GM12878 (cell line): ENCODE data around the gene PRSS1. TPM values are rescaled to one million over a fixed set of nuclear protein-coding genes. Genes with fewer than 3 reads are reported as not detected.

Source experiments
- ATAC-seq: fragments of 200-7000 bp; cut with Tn5 transposase; 3 replicates; pipeline ENCODE4 v1.9.1; 2020; ENCODE audit warnings: mild to moderate bottlenecking, moderate library complexity
- BruUV-seq: library from RNA; stranded (reverse); fragments of 400-500 nt; replicated peaks from 2 replicates; lab custom pipeline; 2021; lab: Mats Ljungman, UMichigan
- CTCF ChIA-PET: fragments of 300-600 bp; sonication (Branson Sonifier 250); formaldehyde crosslinking; extraction: SDS; loops from one replicate; lab custom pipeline; 2021; ENCODE audit warnings: inconsistent platforms; lab: Yijun Ruan, JAX
- POLR2A ChIA-PET: fragments of 350-600 bp; formaldehyde crosslinking; extraction: SDS; loops from one replicate; lab custom pipeline; 2021; ENCODE audit warnings: inconsistent platforms; lab: Charles Lee
- RAD21 ChIA-PET: fragments of 300-600 bp; sonication (Branson Sonifier 250); formaldehyde crosslinking; loops from one replicate; lab custom pipeline; 2023; ENCODE audit warnings: antibody characterized with exemption; ENCODE audit not compliant: unreplicated experiment; lab: Charles Lee
- SMC1A ChIA-PET: fragments of 300-600 bp; sonication (Branson Sonifier 250); formaldehyde crosslinking; loops from one replicate; lab custom pipeline; 2023; ENCODE audit not compliant: unreplicated experiment, uncharacterized antibody; lab: Charles Lee
- DNase-seq: peaks from one replicate; pipeline ENCODE4 v3.0.0-alpha.2; 2011; ENCODE audit warnings: low read depth, low spot score
- FAIRE-seq: peaks from 3 replicates; lab custom pipeline; 2011; peaks lifted over from hg19 to GRCh38; lab: Jason Lieb, UNC
- H2AFZ ChIP-seq: 2 replicates; pipeline ENCODE4 v1.6.0; 2011; ENCODE audit warnings: low read depth, low read length, control low read depth; ENCODE audit not compliant: control insufficient read depth
- H3K27ac ChIP-seq: 2 replicates; pipeline ENCODE4 v1.5.1; 2011; ENCODE audit warnings: control low read depth; ENCODE audit not compliant: control insufficient read depth, insufficient read depth
- H3K27me3 ChIP-seq, 2 experiments: replicated peaks in 1 of 2; 2 replicates each; pipeline versions ENCODE4 v1.6.0 to v1.6.1; 2011; ENCODE audit warnings: low read length in 1 of 2; ENCODE audit not compliant: control insufficient read depth in 2 of 2, insufficient read depth in 2 of 2
- H3K36me3 ChIP-seq, 2 experiments: 2 replicates each; pipeline ENCODE4 v1.5.1; 2011; ENCODE audit warnings: low read length in 1 of 2; ENCODE audit not compliant: control insufficient read depth in 2 of 2, insufficient read depth in 2 of 2
- H3K4me1 ChIP-seq: 2 replicates; pipeline ENCODE4 v1.6.1; 2011; ENCODE audit warnings: mild to moderate bottlenecking, low read length, moderate library complexity, mixed read lengths; ENCODE audit not compliant: control insufficient read depth, insufficient read depth
- H3K4me2 ChIP-seq: 2 replicates; pipeline ENCODE4 v1.6.0; 2011; ENCODE audit warnings: control low read depth; ENCODE audit not compliant: control insufficient read depth, insufficient read depth
- H3K4me3 ChIP-seq: fragments of 200-600 bp; sonication (generic); 2 replicates; pipeline ENCODE4 v1.5.1; 2016
- H3K79me2 ChIP-seq: 2 replicates; pipeline ENCODE4 v1.6.0; 2011; ENCODE audit warnings: low read length; ENCODE audit not compliant: control insufficient read depth, insufficient read depth
- H3K9ac ChIP-seq: 2 replicates; pipeline ENCODE4 v1.8.0; 2011; ENCODE audit warnings: low read length, control low read depth, mixed read lengths; ENCODE audit not compliant: control insufficient read depth, insufficient read depth
- H3K9me3 ChIP-seq: replicated peaks from 3 replicates; pipeline ENCODE4 v1.5.1; 2011; ENCODE audit warnings: mild to moderate bottlenecking, low read length; ENCODE audit not compliant: control insufficient read depth, insufficient read depth
- H4K20me1 ChIP-seq: 2 replicates; pipeline ENCODE4 v1.6.0; 2011; ENCODE audit not compliant: control insufficient read depth, insufficient read depth
- MEF2A ChIP-seq: IDR thresholded peaks from 2 replicates; pipeline ENCODE4 v1.6.1; 2011; ENCODE audit warnings: low read depth, mild to moderate bottlenecking, low read length, moderate library complexity; ENCODE audit not compliant: insufficient read depth
- MYC ChIP-seq: IDR thresholded peaks from 2 replicates; pipeline ENCODE4 v1.6.1; 2011; ENCODE audit warnings: mild to moderate bottlenecking, low read length, moderate library complexity, inconsistent platforms; ENCODE audit not compliant: insufficient read depth, insufficient replicate concordance, insufficient read length, severe bottlenecking
- RBBP5 ChIP-seq: fragments of 200-600 bp; sonication (generic); conservative IDR thresholded peaks from 2 replicates; pipeline ENCODE4 v1.6.1; 2016
- WGBS: methylation state at CpG from one replicate; pipeline ENCODE4 v1.1.6; 2016; ENCODE audit warnings: low lambda C conversion rate; ENCODE audit not compliant: insufficient replicate concordance, insufficient coverage; ENCODE audit errors: missing lambda C conversion rate; 5-methylcytosine and 5-hydroxymethylcytosine counted together
- in situ Hi-C: fragments of 300-500 bp; cut with MboI; formaldehyde crosslinking; loops from 9 replicates; pipeline ENCODE4 v1.14.3; 2018; ENCODE audit warnings: mixed read lengths
- intact Hi-C: fragments of 100-400 bp; cut with micrococcal nuclease; formaldehyde crosslinking; loops from one replicate; pipeline ENCODE4 v1.14.2; 2022; ENCODE audit not compliant: unreplicated experiment
- polyA plus RNA-seq, 11 experiments: library from polyadenylated mRNA; depleted of rRNA in 4 of 11; unstranded in 6 of 11; stranded (reverse) in 5 of 11; fragments of >200 nt; fragmentation: Nextera tagmentation in 4 of 11; fragmentation: Illumina TruSeq in 1 of 11; extraction: Ambion mirVana in 4 of 11; extraction: Trizol in 1 of 11; gene quantifications; 1 replicate in 1 of 11; 2 replicates in 10 of 11; pipeline versions ENCODE4 v1.2.1 to v1.2.3, GENCODE V29; 2011 to 2016; ENCODE audit warnings: inconsistent platforms in 2 of 11, missing spikeins in 2 of 11, low read depth in 1 of 11
- total RNA-seq, 4 experiments: library from RNA; depleted of rRNA in 3 of 4; stranded (reverse); fragments of >200 nt in 3 of 4; fragmentation: Illumina TruSeq in 1 of 4; extraction: Trizol in 1 of 4; gene quantifications; 2 replicates each; pipeline versions ENCODE4 v1.2.1 to v1.2.3, GENCODE V29; 2013 to 2021
- TF ChIP-seq, protein P1 (sequence below): fragments of 450-650 bp; IDR thresholded peaks from 2 replicates; pipeline ENCODE4 v1.6.1; 2017; ENCODE audit warnings: antibody characterized with exemption, mild to moderate bottlenecking, moderate library complexity

The PRSS1 gene
- total and polyA plus RNA-seq, 10 of the 15 experiments (the other 5 are each of a cell fraction or from before 2014, with no cell fraction given) = 11.9 TPM; not detected in 9

DNA sequence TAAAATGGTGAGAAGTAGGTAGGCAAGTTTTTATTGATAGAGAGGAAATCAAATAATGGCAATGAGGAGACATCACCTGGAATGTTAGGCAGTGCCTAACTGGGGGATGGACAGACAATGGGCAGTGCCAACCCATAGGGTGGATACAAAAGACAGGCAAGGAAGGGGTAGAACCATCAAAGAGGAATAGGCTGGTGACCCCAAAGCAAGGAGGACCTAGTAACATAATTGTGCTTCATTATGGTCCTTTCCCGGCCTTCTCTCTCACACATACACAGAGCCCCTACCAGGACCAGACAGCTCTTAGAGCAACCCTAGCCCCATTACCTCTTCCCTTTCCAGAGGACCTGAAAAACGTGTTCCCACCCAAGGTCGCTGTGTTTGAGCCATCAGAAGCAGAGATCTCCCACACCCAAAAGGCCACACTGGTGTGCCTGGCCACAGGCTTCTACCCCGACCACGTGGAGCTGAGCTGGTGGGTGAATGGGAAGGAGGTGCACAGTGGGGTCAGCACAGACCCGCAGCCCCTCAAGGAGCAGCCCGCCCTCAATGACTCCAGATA is 51.5 kb downstream of the PRSS1 start:
- Histone ChIP-seq H3K36me3 (peaks cover 0 to 2% of the 10 kb centered on the region in 2 experiments; a peak in 2 of 4 replicates), H3K9ac (no peak overlapping the region), H3K27me3 (no peaks in the 10 kb centered on the region), H4K20me1 (no peaks in the 10 kb centered on the region), H2AFZ (no peak overlapping the region), H3K79me2 (peaks cover 10% of the 10 kb centered on the region), H3K4me3 (no peak overlapping the region), H3K9me3 (no peaks in the 10 kb centered on the region), H3K4me1 (peaks cover 13% of the 10 kb centered on the region), H3K27ac (no peak overlapping the region), H3K4me2 (no peak overlapping the region)
- no TSS peak for BruUV-seq
- ChIA-PET SMC1A (interaction anchor here (0.6 to 24.6 kb wide), 5 partner anchors 8 to 15 kb away, joined by 3 to 786 read pairs (median 4); no protein-coding TSS in a partner anchor), CTCF (interaction anchor here (1.3 to 28.6 kb wide), 2 partner anchors 13 to 168 kb away, joined by 4 to 1055 read pairs; no protein-coding TSS in a partner anchor), RAD21 (interaction anchor here (9.9 to 20.4 kb wide), 2 partner anchors 9 to 15 kb away, joined by 115 to 813 read pairs; no protein-coding TSS in a partner anchor), POLR2A (interaction anchor here (1.8 to 15.3 kb wide), 2 partner anchors 9 to 11 kb away, joined by 9 to 325 read pairs; no protein-coding TSS in a partner anchor)
- WGBS = 85% methylated on average over 7 of the region's 7 CpGs
- FAIRE-seq (no peak), DNase-seq (no peak), ATAC-seq (no peak)
- no peak for TF ChIP-seq RBBP5
- TF ChIP-seq MEF2A = no peak
- TF ChIP-seq, protein P1, sequence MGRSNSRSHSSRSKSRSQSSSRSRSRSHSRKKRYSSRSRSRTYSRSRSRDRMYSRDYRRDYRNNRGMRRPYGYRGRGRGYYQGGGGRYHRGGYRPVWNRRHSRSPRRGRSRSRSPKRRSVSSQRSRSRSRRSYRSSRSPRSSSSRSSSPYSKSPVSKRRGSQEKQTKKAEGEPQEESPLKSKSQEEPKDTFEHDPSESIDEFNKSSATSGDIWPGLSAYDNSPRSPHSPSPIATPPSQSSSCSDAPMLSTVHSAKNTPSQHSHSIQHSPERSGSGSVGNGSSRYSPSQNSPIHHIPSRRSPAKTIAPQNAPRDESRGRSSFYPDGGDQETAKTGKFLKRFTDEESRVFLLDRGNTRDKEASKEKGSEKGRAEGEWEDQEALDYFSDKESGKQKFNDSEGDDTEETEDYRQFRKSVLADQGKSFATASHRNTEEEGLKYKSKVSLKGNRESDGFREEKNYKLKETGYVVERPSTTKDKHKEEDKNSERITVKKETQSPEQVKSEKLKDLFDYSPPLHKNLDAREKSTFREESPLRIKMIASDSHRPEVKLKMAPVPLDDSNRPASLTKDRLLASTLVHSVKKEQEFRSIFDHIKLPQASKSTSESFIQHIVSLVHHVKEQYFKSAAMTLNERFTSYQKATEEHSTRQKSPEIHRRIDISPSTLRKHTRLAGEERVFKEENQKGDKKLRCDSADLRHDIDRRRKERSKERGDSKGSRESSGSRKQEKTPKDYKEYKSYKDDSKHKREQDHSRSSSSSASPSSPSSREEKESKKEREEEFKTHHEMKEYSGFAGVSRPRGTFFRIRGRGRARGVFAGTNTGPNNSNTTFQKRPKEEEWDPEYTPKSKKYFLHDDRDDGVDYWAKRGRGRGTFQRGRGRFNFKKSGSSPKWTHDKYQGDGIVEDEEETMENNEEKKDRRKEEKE = no peak
- TF ChIP-seq MYC = no peak
- intact Hi-C loops (no loop called here), in situ Hi-C loops (loop anchor here (10.0 kb wide), 1 partner anchor 1236 kb away; no protein-coding TSS in a partner anchor)
